NB4 (cell line): ENCODE measurements around the gene FRMD6.

Experiments used
- POLR2A ChIP-seq: IDR thresholded peaks from 2 replicates; pipeline ENCODE4 v1.6.1; 2011; ENCODE audit warnings: mild to moderate bottlenecking; ENCODE audit not compliant: insufficient read length; ENCODE audit errors: extremely low read depth
- TF ChIP-seq, protein P1 (sequence below): IDR thresholded peaks from one replicate; pipeline ENCODE4 v1.5.1; 2012; ENCODE audit warnings: low read depth, low read length

GRCh38 chr14:51724650-51725049, 72.9 kb downstream of the FRMD6 start:
- TF ChIP-seq, protein P1, sequence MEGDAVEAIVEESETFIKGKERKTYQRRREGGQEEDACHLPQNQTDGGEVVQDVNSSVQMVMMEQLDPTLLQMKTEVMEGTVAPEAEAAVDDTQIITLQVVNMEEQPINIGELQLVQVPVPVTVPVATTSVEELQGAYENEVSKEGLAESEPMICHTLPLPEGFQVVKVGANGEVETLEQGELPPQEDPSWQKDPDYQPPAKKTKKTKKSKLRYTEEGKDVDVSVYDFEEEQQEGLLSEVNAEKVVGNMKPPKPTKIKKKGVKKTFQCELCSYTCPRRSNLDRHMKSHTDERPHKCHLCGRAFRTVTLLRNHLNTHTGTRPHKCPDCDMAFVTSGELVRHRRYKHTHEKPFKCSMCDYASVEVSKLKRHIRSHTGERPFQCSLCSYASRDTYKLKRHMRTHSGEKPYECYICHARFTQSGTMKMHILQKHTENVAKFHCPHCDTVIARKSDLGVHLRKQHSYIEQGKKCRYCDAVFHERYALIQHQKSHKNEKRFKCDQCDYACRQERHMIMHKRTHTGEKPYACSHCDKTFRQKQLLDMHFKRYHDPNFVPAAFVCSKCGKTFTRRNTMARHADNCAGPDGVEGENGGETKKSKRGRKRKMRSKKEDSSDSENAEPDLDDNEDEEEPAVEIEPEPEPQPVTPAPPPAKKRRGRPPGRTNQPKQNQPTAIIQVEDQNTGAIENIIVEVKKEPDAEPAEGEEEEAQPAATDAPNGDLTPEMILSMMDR = no peak
- TF ChIP-seq POLR2A = no peak
